Kidney (tissue), 14 donors: ENCODE data around the gene CGNL1. TPM values are rescaled to one million over a fixed set of nuclear protein-coding genes. Genes with fewer than 3 reads are reported as not detected.

Experiments used
- DNase-seq, 5 donors: peaks; one replicate each; pipeline ENCODE4 v3.0.0-alpha.2; 2013 to 2020
- FAIRE-seq: peaks from 2 replicates; lab custom pipeline; 2012; peaks lifted over from hg19 to GRCh38; lab: Jason Lieb, UNC
- H3K27ac ChIP-seq, 2 donors: one replicate each; pipeline ENCODE4 v1.7.0; 2013; ENCODE audit warnings: low read depth in 2 of 2, low read length in 2 of 2, inconsistent platforms in 1 of 2
- H3K27me3 ChIP-seq: one replicate; pipeline ENCODE4 v1.7.1; 2013; ENCODE audit warnings: low read length, inconsistent platforms; ENCODE audit not compliant: control insufficient read depth, insufficient read depth
- H3K36me3 ChIP-seq, 3 donors: one replicate each; pipeline versions ENCODE4 v1.7.0 to v1.7.1; 2013; ENCODE audit warnings: low read length in 3 of 3, control low read depth in 1 of 3, inconsistent platforms in 1 of 3; ENCODE audit not compliant: insufficient read depth in 3 of 3, control insufficient read depth in 2 of 3
- H3K4me1 ChIP-seq, 3 donors: one replicate each; pipeline versions ENCODE4 v1.7.0 to v1.7.1; 2013; ENCODE audit warnings: low read length in 3 of 3, inconsistent platforms in 1 of 3, low read depth in 1 of 3; ENCODE audit not compliant: control insufficient read depth in 2 of 3, insufficient read depth in 2 of 3
- H3K4me3 ChIP-seq, 3 donors: one replicate each; pipeline versions ENCODE4 v1.7.0 to v1.8.1; 2013; ENCODE audit warnings: low read length in 3 of 3, control low read depth in 1 of 3, inconsistent platforms in 1 of 3
- H3K9ac ChIP-seq, 3 donors: one replicate each; pipeline versions ENCODE4 v1.7.0 to v1.7.1; 2013; ENCODE audit warnings: low read length in 3 of 3, control low read depth in 1 of 3, inconsistent platforms in 1 of 3
- H3K9me3 ChIP-seq, 3 donors: one replicate each; pipeline versions ENCODE4 v1.7.0 to v1.7.1; 2013; ENCODE audit warnings: low read length in 3 of 3, control low read depth in 1 of 3, inconsistent platforms in 1 of 3; ENCODE audit not compliant: control insufficient read depth in 2 of 3, insufficient read depth in 1 of 3
- intact Hi-C: fragments of 100-400 bp; cut with DNase I; formaldehyde crosslinking; loops from one replicate; pipeline ENCODE4 v1.11.1; 2022
- polyA plus RNA-seq: library from polyadenylated mRNA; stranded (reverse); fragments of 350-450 nt; fragmentation: Illumina TruSeq; extraction: RNeasy Lipid Tissue Mini Kit (QIAGEN cat#74804); gene quantifications from one replicate; pipeline ENCODE4 v1.2.3, GENCODE V29; 2014; ENCODE audit warnings: low read depth, low replicate concordance; ENCODE audit not compliant: insufficient read depth
- total RNA-seq: library from RNA; stranded (reverse); fragmentation: NEBNext Ultra II Directional; extraction: Animal tissue kit (Norgen Biotek cat#: 25700); gene quantifications from one replicate; pipeline ENCODE4 v1.2.1, GENCODE V29; 2021
- TF ChIP-seq, protein P1 (sequence below): IDR thresholded peaks from 3 replicates; pipeline ENCODE4 v1.5.1; 2012; ENCODE audit warnings: mild to moderate bottlenecking, moderate library complexity, borderline replicate concordance; ENCODE audit not compliant: insufficient read depth; ENCODE audit errors: extremely low read depth
- donor health status: control.
- donor health status: control.
- donor health status: control.
- donor health status: control.
- donor health status: control.
- donor health status: DM: yes; HTN: yes; CAD: no.
- donor health status: Normal renal cell carcinoma (clear cell type).

Gene CGNL1
- total and polyA plus RNA-seq, 2 donors from 2014 or later, result 62.0 to 81.5 TPM

DNA sequence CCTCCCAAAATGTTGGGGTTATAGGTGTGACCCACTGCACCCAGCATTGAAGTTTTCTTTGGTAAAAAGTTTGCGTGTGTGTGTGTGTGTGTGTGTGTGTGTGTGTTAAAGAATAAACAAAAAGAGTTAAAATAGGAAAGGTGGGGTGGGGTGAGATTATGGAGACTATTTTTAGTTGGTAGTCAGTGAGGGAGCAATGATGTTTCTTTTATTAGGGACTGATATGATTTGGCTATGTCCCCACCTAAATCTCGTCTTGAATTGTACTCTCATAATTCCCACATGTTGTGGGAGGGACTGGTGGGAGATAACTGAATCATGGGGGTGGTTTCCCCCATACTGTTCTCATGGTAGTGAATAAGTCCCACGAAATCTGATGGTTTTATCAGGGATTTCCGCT, 92.2 kb downstream of the CGNL1 start:
- Histone ChIP-seq H3K4me1 (no peaks in the 10 kb centered on the region), H3K9me3 (no peaks in the 10 kb centered on the region), H3K36me3 (peaks cover 0 to 28% (median 12%) of the 10 kb centered on the region in 3 donors), H3K27ac (no peak overlapping the region), H3K4me3 (no peak overlapping the region), H3K27me3 (no peaks in the 10 kb centered on the region), H3K9ac (no peak overlapping the region)
- DNase-seq, result no peak
- no peak for FAIRE-seq
- intact Hi-C loops, result no loop called here
- TF ChIP-seq, protein P1, sequence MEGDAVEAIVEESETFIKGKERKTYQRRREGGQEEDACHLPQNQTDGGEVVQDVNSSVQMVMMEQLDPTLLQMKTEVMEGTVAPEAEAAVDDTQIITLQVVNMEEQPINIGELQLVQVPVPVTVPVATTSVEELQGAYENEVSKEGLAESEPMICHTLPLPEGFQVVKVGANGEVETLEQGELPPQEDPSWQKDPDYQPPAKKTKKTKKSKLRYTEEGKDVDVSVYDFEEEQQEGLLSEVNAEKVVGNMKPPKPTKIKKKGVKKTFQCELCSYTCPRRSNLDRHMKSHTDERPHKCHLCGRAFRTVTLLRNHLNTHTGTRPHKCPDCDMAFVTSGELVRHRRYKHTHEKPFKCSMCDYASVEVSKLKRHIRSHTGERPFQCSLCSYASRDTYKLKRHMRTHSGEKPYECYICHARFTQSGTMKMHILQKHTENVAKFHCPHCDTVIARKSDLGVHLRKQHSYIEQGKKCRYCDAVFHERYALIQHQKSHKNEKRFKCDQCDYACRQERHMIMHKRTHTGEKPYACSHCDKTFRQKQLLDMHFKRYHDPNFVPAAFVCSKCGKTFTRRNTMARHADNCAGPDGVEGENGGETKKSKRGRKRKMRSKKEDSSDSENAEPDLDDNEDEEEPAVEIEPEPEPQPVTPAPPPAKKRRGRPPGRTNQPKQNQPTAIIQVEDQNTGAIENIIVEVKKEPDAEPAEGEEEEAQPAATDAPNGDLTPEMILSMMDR, result no peak

DNA sequence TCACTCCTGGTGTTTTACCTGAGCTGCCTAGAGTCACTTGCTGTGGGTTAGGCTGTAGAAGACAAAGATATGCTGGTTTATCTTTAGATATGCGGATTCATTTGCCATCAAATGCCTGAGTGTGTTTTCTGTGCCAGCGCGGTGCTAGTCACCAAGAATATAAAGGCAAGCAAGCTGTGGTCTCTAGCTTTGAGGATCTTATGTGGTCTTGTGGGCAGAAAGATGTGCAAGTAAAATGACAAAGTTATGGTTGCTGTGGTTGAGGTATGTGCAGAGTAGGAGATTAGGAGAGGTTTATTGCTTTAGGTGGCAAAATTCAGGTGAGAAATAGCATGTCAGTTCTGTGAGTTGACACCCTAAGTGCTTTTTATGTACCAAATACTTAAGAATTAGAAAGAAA, 94.2 kb downstream of the CGNL1 start:
- H3K9me3 ChIP-seq, result no peaks in the 10 kb centered on the region
- TF ChIP-seq, protein P1, result no peak
- DNase-seq, result no peak
- H3K4me1 ChIP-seq, result peaks cover 2 to 15% (median 12%) of the 10 kb centered on the region in 3 donors
- no peak overlapping the region for H3K4me3 ChIP-seq
- no peaks in the 10 kb centered on the region for H3K27me3 ChIP-seq
- intact Hi-C loops, result no loop called here
- no peak overlapping the region for H3K9ac ChIP-seq
- peaks cover 0 to 30% (median 12%) of the 10 kb centered on the region in 3 donors for H3K36me3 ChIP-seq
- no peak for FAIRE-seq
- H3K27ac ChIP-seq, result peak overlapping the region in 1 of 2 donors; percentile 15

DNA sequence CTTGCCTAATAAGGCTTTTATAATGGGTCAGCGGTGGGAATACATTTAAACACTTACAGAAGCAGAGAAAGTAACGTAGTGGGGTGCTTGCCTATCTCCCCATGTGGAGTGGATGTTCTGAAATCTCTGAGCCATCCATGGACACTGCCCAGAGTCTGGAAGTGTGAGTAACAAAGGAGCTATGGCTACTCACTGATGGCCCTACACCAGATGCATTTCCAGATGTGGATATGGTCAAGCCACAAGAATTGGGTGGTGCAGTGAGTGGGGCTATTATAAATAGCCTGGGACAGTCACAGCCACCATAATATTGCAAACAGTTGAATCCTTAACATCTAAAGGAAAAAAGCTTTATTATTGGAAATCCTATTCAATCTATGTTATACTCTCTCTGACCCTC, 96.6 kb downstream of the CGNL1 start:
- Histone ChIP-seq H3K27me3 (no peaks in the 10 kb centered on the region), H3K4me1 (peaks cover 20 to 35% (median 32%) of the 10 kb centered on the region in 3 donors), H3K9me3 (no peaks in the 10 kb centered on the region), H3K27ac (no peak overlapping the region), H3K9ac (no peak overlapping the region), H3K4me3 (no peak overlapping the region), H3K36me3 (peaks cover 0 to 17% (median 12%) of the 10 kb centered on the region in 3 donors)
- TF ChIP-seq, protein P1, result no peak
- no peak for FAIRE-seq
- DNase-seq, result no peak
- intact Hi-C loops, result no loop called here

GRCh38 chr15:57476533-57476975, 100.2 kb downstream of the CGNL1 start:
- intact Hi-C loops, result no loop called here

More at GRCh38 chr15:57476533-57476975, 100.2 kb downstream of the CGNL1 start:
- Histone ChIP-seq H3K4me1 (peaks cover 32 to 48% (median 47%) of the 10 kb centered on the region in 3 donors), H3K36me3 (peaks cover 0 to 11% (median 8%) of the 10 kb centered on the region in 3 donors), H3K9ac (peak overlapping the region in 1 of 3 donors; percentile 66), H3K27me3 (no peaks in the 10 kb centered on the region), H3K27ac (peak overlapping the region; percentile 93 to 99), H3K4me3 (no peak overlapping the region), H3K9me3 (no peaks in the 10 kb centered on the region)
- DNase-seq (peak in 2 of 5 donors; percentile 59 to 89), FAIRE-seq (peak; percentile 71)
- TF ChIP-seq, protein P1, result no peak
